ENCODE measurements around the gene MACROD1. TPM values are rescaled to one million over a fixed set of nuclear protein-coding genes. Genes with fewer than 3 reads are reported as not detected.

MACROD1 gene
- total and polyA plus RNA-seq, 10 of the 15 experiments (the other 5 are each of a cell fraction or from before 2014, with no cell fraction given) = 1.2 to 22.7 (median 11.3) TPM; not detected in 1

- no peak for TF ChIP-seq IRF4 (IDR thresholded peaks at IDR 0.05; ENCODE audit: low read depth, low read length)
- peak; percentile 24; the same call in 1 of the 2 replicates for TF ChIP-seq SPI1 (IDR thresholded peaks at IDR 0.05; ENCODE audit: borderline replicate concordance, insufficient read depth, low read depth, low read length)
- TF ChIP-seq BACH1 (IDR thresholded peaks at IDR 0.05; ENCODE audit: borderline replicate concordance) = no peak
- no peak for TF ChIP-seq USF2 (IDR thresholded peaks at IDR 0.05; ENCODE audit: borderline replicate concordance, low read depth, low read length)
- H3K4me3 ChIP-seq = peak overlapping the region; percentile 70; the same call in 1 of the 2 replicates
- ChIA-PET RAD21 (ENCODE audit: unreplicated experiment) (interaction anchor here (0.5 kb wide), 2 partner anchors 17 to 76 kb away, joined by 3 read pairs; partner anchors contain the start of gene FKBP2), CTCF (interaction anchor here (0.6 to 2.2 kb wide), 2 partner anchors 12 to 62 kb away, joined by 3 to 6 read pairs; no protein-coding TSS in a partner anchor), POLR2A (no interaction called here), SMC1A (ENCODE audit: uncharacterized antibody, unreplicated experiment) (no interaction called here)
- no peaks in the 10 kb centered on the region for H4K20me1 ChIP-seq (ENCODE audit: control insufficient read depth, insufficient read depth)
- no peaks in the 10 kb centered on the region for H3K27me3 ChIP-seq (replicated peaks in 1 of 2; ENCODE audit: control insufficient read depth in 2 of 2, insufficient read depth in 2 of 2, low read length in 1 of 2)
- no peak overlapping the region for H3K9ac ChIP-seq (ENCODE audit: control insufficient read depth, insufficient read depth, low read length)
- H3K79me2 ChIP-seq (ENCODE audit: control insufficient read depth, insufficient read depth, low read length) = no peaks in the 10 kb centered on the region
- intact Hi-C loops (cut with micrococcal nuclease; ENCODE audit: unreplicated experiment) = no loop called here
- H3K4me1 ChIP-seq (ENCODE audit: control insufficient read depth, insufficient read depth, low read length) = peaks cover 4% of the 10 kb centered on the region; the same call in 1 of the 2 replicates
- ATAC-seq (no peak), FAIRE-seq (no peak), DNase-seq (ENCODE audit: low read depth, low spot score) (no peak)
- no peak overlapping the region for H2AFZ ChIP-seq (ENCODE audit: control insufficient read depth, low read depth, low read length)
- no TSS peak for BruUV-seq (replicated peaks)
- H3K36me3 ChIP-seq (ENCODE audit: control insufficient read depth in 2 of 2, insufficient read depth in 2 of 2, low read length in 1 of 2) = no peaks in the 10 kb centered on the region
- peak overlapping the region; percentile 98; the same call in 1 of the 2 replicates for H3K4me2 ChIP-seq (ENCODE audit: control insufficient read depth, insufficient read depth)
- in situ Hi-C loops (cut with MboI) = no loop called here
- H3K27ac ChIP-seq (ENCODE audit: control insufficient read depth, insufficient read depth) = no peak overlapping the region
- H3K9me3 ChIP-seq (replicated peaks; ENCODE audit: control insufficient read depth, insufficient read depth, low read length) = no peaks in the 10 kb centered on the region; the same call in 2 of the 3 replicates
- WGBS (ENCODE audit: insufficient coverage, insufficient replicate concordance, low lambda C conversion rate, missing lambda C conversion rate) = 90% methylated on average over 19 of the region's 20 CpGs
Observed at GRCh38 chr11:64164392-64165312, 1.3 kb downstream of the MACROD1 start.

All from GM12878 (cell line).